ENCODE results near the gene NOD2.

Gene NOD2

DNA sequence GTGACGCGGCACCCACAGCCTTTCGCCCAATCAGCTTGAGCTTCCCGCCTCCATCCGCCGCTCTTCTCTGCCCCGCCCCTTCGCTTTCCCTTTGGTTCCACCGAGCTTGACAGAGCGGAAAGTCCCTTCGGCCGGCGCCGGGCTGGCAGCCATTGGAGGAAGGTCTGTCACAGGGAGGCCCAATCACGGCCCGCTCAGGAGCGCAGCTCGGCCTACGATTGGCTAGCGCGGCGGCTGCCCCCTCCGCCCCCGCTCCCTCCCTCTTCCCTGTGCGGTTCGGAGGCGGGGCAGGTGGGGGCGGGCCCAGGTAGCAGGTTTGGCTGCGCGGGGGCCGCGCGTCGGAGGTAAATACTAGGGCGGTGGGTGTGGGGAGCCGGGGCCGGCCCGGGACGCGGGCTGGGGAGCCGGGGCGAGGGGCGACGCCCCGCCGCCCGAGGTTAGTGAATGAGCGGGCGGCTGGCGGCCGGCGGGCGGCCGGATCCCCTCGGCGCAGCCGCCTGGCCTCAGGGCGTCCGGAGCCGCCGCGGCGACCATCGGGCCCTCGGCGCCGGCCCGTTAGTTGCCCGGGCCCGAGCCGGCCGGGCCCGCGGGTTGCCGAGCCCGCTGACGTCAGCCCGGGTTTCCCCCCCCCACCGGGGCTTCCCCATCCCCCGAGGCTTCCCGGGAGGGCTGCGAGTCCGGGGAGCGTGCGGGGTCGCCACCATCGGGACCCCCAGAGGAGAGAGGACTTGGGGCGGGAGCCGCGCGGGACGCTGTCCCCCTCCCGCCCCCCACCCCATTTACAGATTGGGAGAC lies 48.6 kb downstream of the NOD2 start, which contains the start of gene CYLD:
CYLD (plus strand) TSS at position 306 of the 795 bp plus-strand sequence. CDS start 7,613 bp downstream, outside the sequence.
- DNase-seq (ENCODE audit: low read depth in 2 of 2): peak; percentile 100
- TF ChIP-seq, protein P1, sequence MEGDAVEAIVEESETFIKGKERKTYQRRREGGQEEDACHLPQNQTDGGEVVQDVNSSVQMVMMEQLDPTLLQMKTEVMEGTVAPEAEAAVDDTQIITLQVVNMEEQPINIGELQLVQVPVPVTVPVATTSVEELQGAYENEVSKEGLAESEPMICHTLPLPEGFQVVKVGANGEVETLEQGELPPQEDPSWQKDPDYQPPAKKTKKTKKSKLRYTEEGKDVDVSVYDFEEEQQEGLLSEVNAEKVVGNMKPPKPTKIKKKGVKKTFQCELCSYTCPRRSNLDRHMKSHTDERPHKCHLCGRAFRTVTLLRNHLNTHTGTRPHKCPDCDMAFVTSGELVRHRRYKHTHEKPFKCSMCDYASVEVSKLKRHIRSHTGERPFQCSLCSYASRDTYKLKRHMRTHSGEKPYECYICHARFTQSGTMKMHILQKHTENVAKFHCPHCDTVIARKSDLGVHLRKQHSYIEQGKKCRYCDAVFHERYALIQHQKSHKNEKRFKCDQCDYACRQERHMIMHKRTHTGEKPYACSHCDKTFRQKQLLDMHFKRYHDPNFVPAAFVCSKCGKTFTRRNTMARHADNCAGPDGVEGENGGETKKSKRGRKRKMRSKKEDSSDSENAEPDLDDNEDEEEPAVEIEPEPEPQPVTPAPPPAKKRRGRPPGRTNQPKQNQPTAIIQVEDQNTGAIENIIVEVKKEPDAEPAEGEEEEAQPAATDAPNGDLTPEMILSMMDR (IDR thresholded peaks at IDR 0.05; ENCODE audit: low read depth, low read length): no peak
- peak within 1 kb of the TSS; percentile 73 to 75 for H3K4me3 ChIP-seq (replicated peaks in 1 of 2; ENCODE audit: low read depth in 2 of 2, low read length in 2 of 2)

DNA sequence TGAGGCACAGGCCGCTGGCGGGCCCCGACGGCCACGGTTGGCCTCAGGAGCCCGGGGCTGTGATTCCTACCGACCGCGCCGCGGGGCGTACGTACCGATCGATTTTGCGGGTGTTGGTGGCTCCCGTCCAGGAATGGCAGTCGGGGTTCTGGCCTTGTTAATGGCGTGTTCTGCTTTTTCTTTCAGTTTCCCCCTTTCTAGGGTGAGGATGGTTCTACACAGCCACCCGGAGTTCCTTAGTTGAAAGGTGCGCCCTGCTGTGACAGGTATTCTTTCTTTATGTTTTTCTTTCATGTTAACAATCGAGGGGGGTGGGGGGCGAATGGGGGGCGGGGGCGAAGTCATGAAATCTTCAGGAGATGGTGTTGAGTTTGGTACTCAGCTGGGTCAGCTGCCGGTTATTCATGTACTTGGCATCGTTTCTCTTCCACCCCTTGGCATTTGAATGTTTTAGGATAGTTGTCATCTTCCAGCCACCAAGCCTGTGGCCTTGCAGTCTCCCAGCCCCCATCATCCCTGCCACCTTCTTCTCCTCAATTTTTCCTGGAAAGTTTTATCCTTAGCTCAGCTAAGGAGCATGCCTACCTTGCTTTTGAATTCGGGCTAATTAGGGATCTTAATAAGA lies 49.3 kb downstream of the NOD2 start:
- TF ChIP-seq, protein P1 (IDR thresholded peaks at IDR 0.05; ENCODE audit: low read depth, low read length): no peak
- DNase-seq (ENCODE audit: low read depth in 2 of 2): peak; percentile 29 to 58
- peak overlapping the region; percentile 73 to 75 for H3K4me3 ChIP-seq (replicated peaks in 1 of 2; ENCODE audit: low read depth in 2 of 2, low read length in 2 of 2)

DNA sequence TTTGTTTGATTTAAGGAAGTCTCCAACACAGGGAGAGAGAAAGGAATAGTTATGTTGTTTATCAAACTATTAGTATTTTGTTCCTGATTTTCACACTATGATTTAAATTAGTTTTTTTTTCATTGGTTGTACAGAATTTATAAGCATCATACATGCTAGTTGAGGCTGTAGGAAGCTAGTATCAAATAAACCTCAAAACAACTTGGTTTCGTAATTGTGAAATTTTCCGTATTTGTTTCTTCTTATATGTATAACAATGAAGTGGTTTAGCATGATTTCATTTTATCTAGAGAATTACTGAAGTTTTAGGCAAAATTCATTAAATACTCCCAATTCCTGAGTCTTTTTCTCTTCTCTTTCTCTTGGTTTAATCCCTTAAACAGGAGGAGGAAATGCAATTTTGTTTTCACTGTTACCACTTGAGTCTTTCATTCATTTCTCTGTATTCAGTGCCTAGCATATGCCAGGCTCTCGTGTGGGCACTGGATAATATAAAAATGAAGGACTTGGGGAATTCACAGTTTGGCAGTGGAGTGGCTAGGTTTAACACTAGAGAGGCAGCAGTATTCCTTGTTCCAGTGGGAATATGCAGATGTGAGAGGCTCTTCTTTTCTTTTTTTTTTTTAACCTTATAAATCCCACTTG lies 50.3 kb downstream of the NOD2 start:
- no peak for DNase-seq (ENCODE audit: low read depth in 2 of 2)
- TF ChIP-seq, protein P1 (IDR thresholded peaks at IDR 0.05; ENCODE audit: low read depth, low read length): no peak
- H3K4me3 ChIP-seq (replicated peaks in 1 of 2; ENCODE audit: low read depth in 2 of 2, low read length in 2 of 2): no peak overlapping the region

DNA sequence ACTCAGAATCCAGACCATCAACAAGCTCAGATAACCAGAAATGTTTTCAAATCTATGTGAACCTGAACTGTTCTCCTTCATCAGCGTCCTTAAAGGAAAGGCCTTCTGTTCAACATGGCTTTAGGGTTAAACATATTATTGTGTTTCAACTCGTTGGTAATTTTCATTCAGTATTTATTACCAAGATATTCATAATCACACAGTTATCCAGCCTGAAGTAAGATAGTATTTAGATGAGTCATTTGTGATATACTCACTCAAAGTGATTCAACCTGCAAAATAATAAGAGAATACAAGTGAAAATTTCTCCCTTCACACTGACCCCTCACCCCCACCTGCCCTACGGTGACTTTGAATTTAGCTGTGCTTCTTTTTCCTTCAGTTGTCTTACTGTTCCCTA lies 51.5 kb downstream of the NOD2 start:
- H3K4me3 ChIP-seq (replicated peaks in 1 of 2; ENCODE audit: low read depth in 2 of 2, low read length in 2 of 2): no peak overlapping the region
- TF ChIP-seq, protein P1 (IDR thresholded peaks at IDR 0.05; ENCODE audit: low read depth, low read length): no peak
- DNase-seq (ENCODE audit: low read depth in 2 of 2): no peak

DNA sequence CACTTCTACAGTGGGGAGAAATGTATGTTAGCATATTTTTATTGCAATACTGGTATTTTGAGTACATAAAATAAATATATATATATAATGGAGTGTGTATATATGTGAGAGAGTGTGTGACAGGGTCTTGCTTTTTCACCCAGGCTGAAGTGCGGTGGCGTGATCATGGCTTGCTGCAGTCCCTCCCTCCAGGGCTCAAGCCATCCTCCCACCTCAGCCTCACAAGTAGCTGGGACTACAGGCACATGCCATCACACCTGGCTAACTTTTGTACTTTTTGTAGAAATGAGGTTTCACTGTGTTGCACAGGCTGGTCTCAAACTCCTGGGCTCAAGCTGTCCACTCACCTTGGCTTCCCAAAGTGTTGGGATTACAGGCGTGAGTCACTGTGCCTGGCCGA lies 52.5 kb downstream of the NOD2 start:
- no peak overlapping the region for H3K4me3 ChIP-seq (replicated peaks in 1 of 2; ENCODE audit: low read depth in 2 of 2, low read length in 2 of 2)
- DNase-seq (ENCODE audit: low read depth in 2 of 2): no peak
- TF ChIP-seq, protein P1 (IDR thresholded peaks at IDR 0.05; ENCODE audit: low read depth, low read length): no peak

DNA sequence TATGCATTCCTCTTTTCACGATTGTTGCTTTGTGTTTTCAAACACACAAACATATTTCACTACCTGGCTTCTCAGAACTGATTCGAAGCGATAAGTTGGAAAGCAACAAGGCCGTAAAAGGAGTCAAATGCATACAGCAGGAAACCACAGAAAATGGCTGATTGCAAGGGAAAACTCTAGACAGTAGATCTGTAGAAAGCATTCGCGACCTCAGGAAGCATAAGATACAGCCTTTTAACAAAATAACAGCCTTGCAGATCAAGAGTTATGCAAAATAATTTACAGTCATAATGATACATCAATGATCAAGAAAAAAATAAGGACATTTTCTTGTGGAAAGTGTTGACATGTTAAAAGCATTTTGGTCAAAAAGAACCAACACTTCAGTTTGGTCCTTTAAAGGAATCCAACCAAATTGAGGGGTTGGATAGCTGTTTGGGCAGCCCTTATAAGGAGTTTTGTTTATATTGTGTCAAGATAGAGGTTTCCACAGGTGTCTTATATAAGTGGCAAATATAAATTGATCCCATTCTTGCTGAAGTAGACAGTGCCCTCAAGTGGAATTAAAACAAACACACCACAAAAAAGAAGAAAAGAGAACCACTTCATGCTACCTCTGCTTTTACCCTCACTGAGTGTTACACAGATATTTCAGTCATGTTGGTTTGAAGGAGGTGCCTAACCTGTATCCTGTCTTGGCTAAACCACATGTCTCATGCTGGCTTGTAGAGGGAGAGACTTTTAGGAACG lies 54.0 kb downstream of the NOD2 start:
- DNase-seq (ENCODE audit: low read depth in 2 of 2): peak; percentile 24 to 25
- H3K4me3 ChIP-seq (replicated peaks in 1 of 2; ENCODE audit: low read depth in 2 of 2, low read length in 2 of 2): no peak overlapping the region
- TF ChIP-seq, protein P1 (IDR thresholded peaks at IDR 0.05; ENCODE audit: low read depth, low read length): no peak

Data from cardiac fibroblast (primary cell).